Amniotic epithelial cell (primary cell): ENCODE measurements around the gene SCAND1.
A peak's percentile ranks its signal among the peaks of the same experiment; 100 is the strongest.

Source experiments
- DNase-seq: peaks from one replicate; pipeline ENCODE4 v3.0.0-alpha.2; 2010; ENCODE audit warnings: low read depth

SCAND1 gene

DNA sequence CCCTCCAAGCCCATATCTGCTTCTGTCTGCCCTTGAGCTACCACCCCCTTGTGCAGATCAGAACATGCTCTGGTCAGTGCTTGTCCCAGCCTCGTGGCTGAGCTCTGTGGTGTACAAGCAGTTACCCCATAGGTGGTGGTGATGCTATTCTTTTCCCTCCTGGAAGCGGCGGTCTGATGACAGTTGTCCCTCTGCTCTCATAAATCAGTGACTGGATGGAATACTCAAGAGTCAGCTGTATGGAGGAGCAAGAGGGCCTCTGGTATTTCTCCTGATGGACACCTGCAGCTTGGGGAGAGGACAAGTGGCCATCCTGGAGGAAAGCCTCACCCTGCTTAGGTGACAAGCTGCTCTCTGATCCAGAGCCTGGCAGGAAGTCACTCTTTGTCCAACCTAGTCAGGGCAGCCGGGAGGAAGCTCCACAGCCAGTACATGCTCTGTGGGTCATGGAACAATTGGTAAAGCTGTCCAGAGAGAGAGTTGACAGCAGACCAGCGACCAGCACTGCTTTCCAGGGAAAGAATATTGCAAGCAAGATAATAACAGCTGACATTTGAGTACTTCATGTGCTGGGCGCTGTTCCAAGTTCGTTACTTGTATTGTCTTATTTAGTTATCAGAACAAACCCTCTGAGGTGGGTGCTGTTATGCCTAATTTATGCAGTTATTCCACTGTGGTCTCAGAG, 47.1 kb downstream of the SCAND1 start:
- no peak for DNase-seq

- DNase-seq: no peak
Measured at GRCh38 chr20:35904982-35905663, 49.2 kb downstream of the SCAND1 start.

DNA sequence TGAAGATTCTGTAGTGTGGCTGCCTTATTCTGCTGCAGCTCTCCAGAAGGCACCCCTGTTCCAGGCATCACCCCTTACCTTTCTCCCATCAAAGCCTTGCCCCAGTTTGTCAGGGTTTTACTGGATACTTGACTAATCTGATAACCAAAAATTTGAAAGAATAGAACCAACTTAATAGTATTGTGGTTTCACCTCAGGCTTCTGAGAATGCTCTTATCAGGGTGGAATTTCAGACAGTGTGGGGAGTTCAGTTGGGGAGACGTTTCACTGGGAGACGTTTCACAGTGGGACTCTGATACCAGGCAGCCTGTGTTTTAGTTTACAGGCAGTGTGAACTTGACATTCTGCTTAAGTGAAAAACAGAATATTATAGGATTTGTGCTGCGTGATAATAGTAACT, 50.5 kb downstream of the SCAND1 start:
- peak; percentile 78 for DNase-seq
